ENCODE measurements around the gene ENTHD1.

ENTHD1 gene

DNA sequence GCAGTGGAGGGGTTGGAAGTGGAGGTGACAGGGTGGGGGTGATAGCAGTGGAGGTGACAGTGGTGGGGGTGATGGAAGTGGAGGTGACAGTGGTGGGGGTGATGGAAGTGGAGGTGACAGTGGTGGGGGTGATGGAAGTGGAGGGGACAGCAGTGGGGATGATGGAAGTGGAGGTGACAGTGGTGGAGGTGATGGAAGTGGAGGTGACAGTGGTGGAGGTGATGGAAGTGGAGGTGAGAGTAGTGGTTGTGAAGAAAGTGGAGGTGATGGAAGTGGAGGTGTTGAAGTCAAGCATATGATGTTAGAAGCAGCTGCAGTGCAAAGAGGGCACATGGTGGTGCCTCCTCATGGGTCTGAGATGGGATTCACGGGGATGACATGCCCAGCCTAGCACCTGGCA is 181.5 kb downstream of the ENTHD1 start:
- no peak for ATAC-seq (ENCODE audit: insufficient read depth, low read depth)
- no peaks in the 10 kb centered on the region for H3K36me3 ChIP-seq (ENCODE audit: insufficient read depth, low read length)
- no peak overlapping the region for H3K4me3 ChIP-seq (ENCODE audit: low read depth in 1 of 2, low read length in 2 of 2)
- H3K79me2 ChIP-seq (ENCODE audit: insufficient read depth, low read length): no peaks in the 10 kb centered on the region
- H3K4me1 ChIP-seq (ENCODE audit: insufficient read depth, low read length): no peaks in the 10 kb centered on the region
- H3K9ac ChIP-seq (ENCODE audit: low read depth, low read length): no peak overlapping the region
- no peak overlapping the region for H3K27ac ChIP-seq (ENCODE audit: low read length)
- TF ChIP-seq EZH2 (IDR thresholded peaks at IDR 0.05; ENCODE audit: borderline replicate concordance, low read depth, low read length, severe bottlenecking) (no peak), CTCF (IDR thresholded peaks at IDR 0.05; ENCODE audit: borderline replicate concordance, extremely low read depth, low read length, poor library complexity, severe bottlenecking) (no peak)
- H3K9me3 ChIP-seq (ENCODE audit: insufficient read depth, low read length, severe bottlenecking): no peaks in the 10 kb centered on the region
- no peak overlapping the region for H2AFZ ChIP-seq (ENCODE audit: low read depth, low read length)
- H4K20me1 ChIP-seq (ENCODE audit: insufficient read depth, low read length): no peaks in the 10 kb centered on the region
- no peak for DNase-seq
- H3K4me2 ChIP-seq (ENCODE audit: insufficient read depth, low read length): no peak overlapping the region
- no peaks in the 10 kb centered on the region for H3K27me3 ChIP-seq (ENCODE audit: insufficient read depth, low read length, poor library complexity)

DNA sequence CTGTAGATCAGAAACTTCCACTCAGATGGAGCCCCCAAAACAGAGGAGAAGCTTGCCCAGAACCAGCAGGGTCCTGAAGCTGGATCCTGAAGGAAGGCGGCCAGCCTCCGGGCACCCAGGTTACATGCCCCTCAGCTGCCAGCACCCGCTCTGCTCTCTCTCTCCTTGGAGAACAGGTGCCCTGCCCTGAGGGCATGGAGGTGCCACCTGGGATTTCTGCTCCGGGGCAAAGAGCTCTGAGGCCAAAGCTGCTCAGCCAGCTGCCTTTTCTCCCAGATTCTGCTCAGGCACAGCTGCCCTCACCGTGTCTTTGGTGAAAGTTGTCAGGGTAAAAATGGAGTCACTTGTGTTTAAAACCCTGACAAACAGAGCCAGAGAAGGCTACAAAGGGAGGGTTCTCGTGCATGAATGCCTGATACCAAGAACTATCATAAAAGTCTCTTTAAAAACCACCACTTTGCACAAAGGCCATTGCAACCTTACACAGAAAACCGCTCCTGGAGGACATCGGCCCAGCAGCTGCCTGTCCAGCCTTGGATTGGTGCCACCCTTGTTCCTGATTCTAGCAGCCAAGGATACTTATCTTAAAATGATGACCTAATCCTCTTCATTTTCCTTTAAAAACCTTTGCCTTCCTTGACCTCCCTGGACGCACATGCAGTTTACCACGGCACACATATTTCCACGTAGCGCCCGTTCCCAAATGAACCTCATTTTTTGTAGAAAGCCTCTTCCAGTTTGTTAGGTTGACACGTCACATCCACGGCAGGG is 183.0 kb downstream of the ENTHD1 start:
- Histone ChIP-seq H3K27me3 (ENCODE audit: insufficient read depth, low read length, poor library complexity) (no peaks in the 10 kb centered on the region), H3K4me3 (ENCODE audit: low read depth in 1 of 2, low read length in 2 of 2) (no peak overlapping the region), H3K36me3 (ENCODE audit: insufficient read depth, low read length) (no peaks in the 10 kb centered on the region), H3K9ac (ENCODE audit: low read depth, low read length) (no peak overlapping the region), H3K9me3 (ENCODE audit: insufficient read depth, low read length, severe bottlenecking) (no peaks in the 10 kb centered on the region), H3K27ac (ENCODE audit: low read length) (no peak overlapping the region), H2AFZ (ENCODE audit: low read depth, low read length) (no peak overlapping the region), H3K79me2 (ENCODE audit: insufficient read depth, low read length) (no peaks in the 10 kb centered on the region), H3K4me1 (ENCODE audit: insufficient read depth, low read length) (no peaks in the 10 kb centered on the region), H3K4me2 (ENCODE audit: insufficient read depth, low read length) (no peak overlapping the region), H4K20me1 (ENCODE audit: insufficient read depth, low read length) (no peaks in the 10 kb centered on the region)
- DNase-seq (no peak), ATAC-seq (ENCODE audit: insufficient read depth, low read depth) (no peak)
- no peak for TF ChIP-seq CTCF (IDR thresholded peaks at IDR 0.05; ENCODE audit: borderline replicate concordance, extremely low read depth, low read length, poor library complexity, severe bottlenecking)
- no peak for TF ChIP-seq EZH2 (IDR thresholded peaks at IDR 0.05; ENCODE audit: borderline replicate concordance, low read depth, low read length, severe bottlenecking)

- no peaks in the 10 kb centered on the region for H3K9me3 ChIP-seq (ENCODE audit: insufficient read depth, low read length, severe bottlenecking)
- H3K79me2 ChIP-seq (ENCODE audit: insufficient read depth, low read length): no peaks in the 10 kb centered on the region
- TF ChIP-seq EZH2 (IDR thresholded peaks at IDR 0.05; ENCODE audit: borderline replicate concordance, low read depth, low read length, severe bottlenecking) (no peak), CTCF (IDR thresholded peaks at IDR 0.05; ENCODE audit: borderline replicate concordance, extremely low read depth, low read length, poor library complexity, severe bottlenecking) (no peak)
- DNase-seq (no peak), ATAC-seq (ENCODE audit: insufficient read depth, low read depth) (no peak)
- H4K20me1 ChIP-seq (ENCODE audit: insufficient read depth, low read length): no peaks in the 10 kb centered on the region
- H3K27me3 ChIP-seq (ENCODE audit: insufficient read depth, low read length, poor library complexity): no peaks in the 10 kb centered on the region
- no peak overlapping the region for H3K4me3 ChIP-seq (ENCODE audit: low read depth in 1 of 2, low read length in 2 of 2)
- H3K4me1 ChIP-seq (ENCODE audit: insufficient read depth, low read length): no peaks in the 10 kb centered on the region
- no peak overlapping the region for H3K9ac ChIP-seq (ENCODE audit: low read depth, low read length)
- H2AFZ ChIP-seq (ENCODE audit: low read depth, low read length): no peak overlapping the region
- no peak overlapping the region for H3K4me2 ChIP-seq (ENCODE audit: insufficient read depth, low read length)
- H3K36me3 ChIP-seq (ENCODE audit: insufficient read depth, low read length): no peaks in the 10 kb centered on the region
- no peak overlapping the region for H3K27ac ChIP-seq (ENCODE audit: low read length)
Measured at GRCh38 chr22:39707816-39708215, 185.7 kb downstream of the ENTHD1 start.
